Neuronal stem cell (in vitro differentiated cells): Measurements from ENCODE around the gene TCTA. TPM values are rescaled to one million over a fixed set of nuclear protein-coding genes. Genes with fewer than 3 reads are reported as not detected.

ENCODE experiments used
- DNase-seq: peaks from one replicate; pipeline ENCODE4 v3.0.0-alpha.2; 2013; ENCODE audit warnings: low spot score
- H2AFZ ChIP-seq: one replicate; pipeline ENCODE4 v1.6.1; 2013; ENCODE audit warnings: mild to moderate bottlenecking, low read length, inconsistent platforms
- H2AK5ac ChIP-seq: 2 replicates; pipeline ENCODE4 v1.6.1; 2013; ENCODE audit warnings: low read depth, mild to moderate bottlenecking, inconsistent platforms, low read length, moderate library complexity, mixed read lengths
- H2BK120ac ChIP-seq: 2 replicates; pipeline ENCODE4 v1.6.1; 2013; ENCODE audit warnings: low read depth, mild to moderate bottlenecking, inconsistent platforms, low read length, moderate library complexity, mixed read lengths
- H2BK12ac ChIP-seq: one replicate; pipeline ENCODE4 v1.6.1; 2013; ENCODE audit warnings: low read length, inconsistent platforms
- H2BK15ac ChIP-seq: 2 replicates; pipeline ENCODE4 v1.6.1; 2013; ENCODE audit warnings: mild to moderate bottlenecking, low read length, inconsistent platforms, mixed read lengths
- H2BK5ac ChIP-seq: one replicate; pipeline ENCODE4 v1.6.1; 2013; ENCODE audit warnings: inconsistent platforms, mild to moderate bottlenecking, low read length, moderate library complexity
- H3K14ac ChIP-seq: one replicate; pipeline ENCODE4 v1.6.1; 2013; ENCODE audit warnings: low read length, inconsistent platforms
- H3K18ac ChIP-seq: 2 replicates; pipeline ENCODE4 v1.6.1; 2013; ENCODE audit warnings: low read length, inconsistent platforms
- H3K23ac ChIP-seq: 2 replicates; pipeline ENCODE4 v1.6.1; 2013; ENCODE audit warnings: low read depth, mild to moderate bottlenecking, mixed read lengths, low read length, inconsistent platforms; ENCODE audit not compliant: poor library complexity
- H3K27ac ChIP-seq: replicated peaks from 3 replicates; pipeline ENCODE4 v1.5.1; 2013; ENCODE audit warnings: low read length, inconsistent platforms
- H3K27me3 ChIP-seq, 3 experiments: 2 replicates each; pipeline ENCODE4 v1.6.1; 2013; ENCODE audit warnings: low read length in 3 of 3, mild to moderate bottlenecking in 2 of 3, inconsistent platforms in 1 of 3, low read depth in 1 of 3, mixed read lengths in 1 of 3, moderate library complexity in 1 of 3; ENCODE audit not compliant: control insufficient read depth in 3 of 3, insufficient read depth in 3 of 3
- H3K36me3 ChIP-seq, 2 donors: replicated peaks in 1 of 2; 2 replicates each; pipeline ENCODE4 v1.6.1; 2013; ENCODE audit warnings: low read length in 2 of 2; ENCODE audit not compliant: control insufficient read depth in 2 of 2, insufficient read depth in 2 of 2
- H3K4ac ChIP-seq: 2 replicates; pipeline ENCODE4 v1.6.1; 2013; ENCODE audit warnings: inconsistent platforms, mild to moderate bottlenecking, low read length, moderate library complexity
- H3K4me1 ChIP-seq, 2 donors: 1 replicate in 1 of 2; 2 replicates in 1 of 2; pipeline ENCODE4 v1.6.1; 2013; ENCODE audit warnings: low read length in 2 of 2, low read depth in 1 of 2; ENCODE audit not compliant: control insufficient read depth in 2 of 2, insufficient read depth in 1 of 2
- H3K4me2 ChIP-seq: one replicate; pipeline ENCODE4 v1.6.1; 2013; ENCODE audit warnings: mild to moderate bottlenecking, low read length, inconsistent platforms; ENCODE audit not compliant: insufficient read depth, poor library complexity, severe bottlenecking
- H3K4me3 ChIP-seq, 2 donors: 2 replicates each; pipeline ENCODE4 v1.5.1; 2013; ENCODE audit warnings: low read length in 2 of 2, mild to moderate bottlenecking in 2 of 2, inconsistent platforms in 1 of 2, moderate library complexity in 1 of 2
- H3K79me1 ChIP-seq: one replicate; pipeline ENCODE4 v1.6.1; 2013; ENCODE audit warnings: low read depth, mild to moderate bottlenecking, inconsistent platforms, low read length, moderate library complexity
- H3K9ac ChIP-seq: one replicate; pipeline ENCODE4 v1.6.1; 2013; ENCODE audit warnings: mild to moderate bottlenecking, low read depth, low read length, inconsistent platforms; ENCODE audit not compliant: poor library complexity
- H3K9me3 ChIP-seq, 2 donors: replicated peaks in 1 of 2; 2 replicates each; pipeline versions ENCODE3 to v1.6.1; 2013; ENCODE audit warnings: low read length in 2 of 2, mild to moderate bottlenecking in 2 of 2, inconsistent platforms in 1 of 2, low read depth in 1 of 2, mixed read lengths in 1 of 2, moderate library complexity in 1 of 2; ENCODE audit not compliant: control insufficient read depth in 2 of 2, insufficient read depth in 1 of 2
- H4K8ac ChIP-seq: one replicate; pipeline ENCODE4 v1.6.1; 2013; ENCODE audit warnings: low read depth, mild to moderate bottlenecking, inconsistent platforms, low read length, moderate library complexity
- H4K91ac ChIP-seq: one replicate; pipeline ENCODE4 v1.6.1; 2013; ENCODE audit warnings: low read length, low read depth, mild to moderate bottlenecking, inconsistent platforms; ENCODE audit not compliant: poor library complexity
- WGBS, 2 donors: extraction: QIAGEN DNeasy Blood & Tissue Kit; methylation state at CpG; one replicate each; pipeline ENCODE4 v1.1.7; 2013; ENCODE audit warnings: missing lambda C conversion rate in 2 of 2, mixed read lengths in 1 of 2; ENCODE audit not compliant: insufficient read length in 2 of 2, insufficient replicate concordance in 1 of 2; ENCODE audit errors: extremely low coverage in 2 of 2; 5-methylcytosine and 5-hydroxymethylcytosine counted together
- polyA plus RNA-seq, 2 experiments: library from polyadenylated mRNA; stranded (reverse); fragments of 200-250 nt; gene quantifications; one replicate each; pipeline ENCODE4 v1.2.3, GENCODE V29; 2013

TCTA gene
- polyA plus RNA-seq (2013, experiment 1 of 2): 2.6 TPM
- polyA plus RNA-seq (2013, experiment 2 of 2): 2.8 TPM

- peak within 1 kb of the TSS; percentile 91 for H3K4me2 ChIP-seq
- peak within 1 kb of the TSS; percentile 42 for H2BK15ac ChIP-seq
- peaks cover 2 to 25% of the 10 kb centered on the region in 2 donors for H3K36me3 ChIP-seq
- H4K8ac ChIP-seq: no peak within 1 kb of the TSS
- peak within 1 kb of the TSS; percentile 97 for H3K9ac ChIP-seq
- peak within 1 kb of the TSS; percentile 99 for H3K18ac ChIP-seq
- no peak within 1 kb of the TSS for H3K14ac ChIP-seq
- H3K79me1 ChIP-seq: peaks cover 5% of the 10 kb centered on the region
- H3K4me3 ChIP-seq: peak within 1 kb of the TSS; percentile 58 to 88
- H2AK5ac ChIP-seq: peak within 1 kb of the TSS; percentile 90
- H3K4ac ChIP-seq: no peak within 1 kb of the TSS
- H4K91ac ChIP-seq: no peak within 1 kb of the TSS
- H3K23ac ChIP-seq: peak within 1 kb of the TSS; percentile 97
- H3K27ac ChIP-seq: peak within 1 kb of the TSS; percentile 98
- H2AFZ ChIP-seq: peak within 1 kb of the TSS; percentile 88
- peaks cover 10 to 11% of the 10 kb centered on the region in 2 donors for H3K4me1 ChIP-seq
- H2BK120ac ChIP-seq: no peak within 1 kb of the TSS
- H3K9me3 ChIP-seq: no peaks in the 10 kb centered on the region
- peak; percentile 98 for DNase-seq
- H3K27me3 ChIP-seq: no peaks in the 10 kb centered on the region
- peak within 1 kb of the TSS; percentile 92 for H2BK5ac ChIP-seq
- no CpG with 5 or more reads among the region's 62 CpGs for WGBS, 2 donors
- H2BK12ac ChIP-seq: no peak within 1 kb of the TSS
These were observed at the start of gene TCTA, which contains the start of gene RHOA for GRCh38 chr3:49411968-49412631. TCTA (plus strand) TSS chr3:49412423; CDS start chr3:49412427, 4 bp downstream. RHOA (minus strand) TSS chr3:49411976; CDS start chr3:49375589, 36,387 bp downstream.

DNA sequence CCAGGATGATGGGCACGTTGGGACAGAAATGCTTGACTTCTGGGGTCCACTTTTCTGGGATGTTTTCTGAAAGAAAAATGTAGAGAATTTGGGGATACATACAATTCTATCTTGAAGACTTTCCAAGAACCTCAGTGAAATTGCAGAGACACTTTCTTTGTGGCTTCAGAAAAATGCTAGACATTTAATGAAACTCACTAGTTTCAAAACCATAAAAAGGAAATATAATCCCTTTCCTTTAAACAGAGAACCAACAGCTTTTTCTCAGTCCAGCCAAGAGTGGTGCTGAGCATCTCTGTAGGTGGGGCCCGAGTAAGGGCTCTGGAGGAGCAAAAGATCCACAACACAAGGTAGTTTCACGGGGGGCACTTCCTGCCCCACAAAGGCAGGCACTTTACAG lies 49.7 kb upstream of the TCTA start:
- Histone ChIP-seq H3K23ac (no peak overlapping the region), H3K4me3 (no peak overlapping the region), H3K14ac (no peak overlapping the region), H4K91ac (no peak overlapping the region), H3K27me3 (no peaks in the 10 kb centered on the region), H2AFZ (no peak overlapping the region), H4K8ac (no peak overlapping the region), H3K4ac (no peak overlapping the region), H3K36me3 (peaks cover 30 to 81% of the 10 kb centered on the region in 2 donors), H2BK12ac (no peak overlapping the region), H3K9ac (no peak overlapping the region), H2AK5ac (no peak overlapping the region), H3K9me3 (no peaks in the 10 kb centered on the region), H3K4me1 (peaks cover 7 to 8% of the 10 kb centered on the region in 2 donors), H3K4me2 (no peak overlapping the region), H2BK120ac (no peak overlapping the region), H3K27ac (no peak overlapping the region), H3K79me1 (peaks cover 1% of the 10 kb centered on the region), H2BK15ac (no peak overlapping the region), H3K18ac (no peak overlapping the region), H2BK5ac (no peak overlapping the region)
- no CpG with 5 or more reads among the region's 3 CpGs for WGBS, 2 donors
- no peak for DNase-seq

- H2BK120ac ChIP-seq: no peak overlapping the region
- H2BK5ac ChIP-seq: no peak overlapping the region
- no peak overlapping the region for H3K9ac ChIP-seq
- H2BK15ac ChIP-seq: no peak overlapping the region
- no peak overlapping the region for H4K91ac ChIP-seq
- no peak overlapping the region for H2AFZ ChIP-seq
- H2BK12ac ChIP-seq: no peak overlapping the region
- no CpG with 5 or more reads among the region's 6 CpGs for WGBS, 2 donors
- H4K8ac ChIP-seq: no peak overlapping the region
- H3K27ac ChIP-seq: no peak overlapping the region
- H3K4ac ChIP-seq: no peak overlapping the region
- peaks cover 0 to 2% of the 10 kb centered on the region in 2 donors for H3K9me3 ChIP-seq
- H3K4me2 ChIP-seq: no peak overlapping the region
- no peaks in the 10 kb centered on the region for H3K27me3 ChIP-seq
- no peak for DNase-seq
- H3K18ac ChIP-seq: no peak overlapping the region
- H2AK5ac ChIP-seq: no peak overlapping the region
- H3K14ac ChIP-seq: no peak overlapping the region
- no peak overlapping the region for H3K23ac ChIP-seq
- no peaks in the 10 kb centered on the region for H3K4me1 ChIP-seq
- peak overlapping the region in 1 of 2 donors; percentile 48 for H3K4me3 ChIP-seq
- H3K79me1 ChIP-seq: peaks cover 4% of the 10 kb centered on the region
- peaks cover 35 to 92% of the 10 kb centered on the region in 2 donors for H3K36me3 ChIP-seq
These were observed 41.5 kb upstream of the TCTA start for GRCh38 chr3:49370585-49371290.

DNA sequence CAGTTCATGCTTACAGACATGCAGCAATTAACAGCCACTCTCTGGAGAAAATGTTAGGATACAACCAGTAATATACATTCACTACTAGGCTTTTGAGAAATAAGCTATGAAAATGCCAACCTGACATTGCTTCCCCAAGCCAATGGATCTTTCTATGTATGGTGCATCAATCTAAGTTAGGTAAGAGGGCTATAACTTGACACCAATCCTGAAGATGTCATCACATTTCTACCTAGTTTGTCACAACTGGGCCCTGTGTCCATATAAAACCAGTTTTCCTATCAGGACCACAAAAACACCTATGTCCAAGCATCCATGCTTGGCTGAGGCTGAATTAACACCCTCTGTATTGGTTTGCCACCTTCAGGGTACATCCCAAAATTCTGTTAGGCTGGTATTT lies 40.3 kb upstream of the TCTA start:
- no peak for DNase-seq

More for the DNA sequence above, 40.3 kb upstream of the TCTA start:
- Histone ChIP-seq H3K23ac (no peak overlapping the region), H3K4me1 (no peaks in the 10 kb centered on the region), H4K8ac (no peak overlapping the region), H2BK15ac (no peak overlapping the region), H3K27me3 (no peaks in the 10 kb centered on the region), H3K4me3 (no peak overlapping the region), H2BK12ac (no peak overlapping the region), H2BK120ac (no peak overlapping the region), H2BK5ac (no peak overlapping the region), H3K4me2 (no peak overlapping the region), H3K9ac (no peak overlapping the region), H2AK5ac (no peak overlapping the region), H3K36me3 (peaks cover 29 to 84% of the 10 kb centered on the region in 2 donors), H3K14ac (no peak overlapping the region), H3K79me1 (peaks cover 4% of the 10 kb centered on the region), H3K4ac (no peak overlapping the region), H3K27ac (no peak overlapping the region), H4K91ac (no peak overlapping the region), H2AFZ (no peak overlapping the region), H3K18ac (no peak overlapping the region), H3K9me3 (peaks cover 0 to 6% of the 10 kb centered on the region in 2 donors)
